ENCODE data around the gene ACTL9.

GRCh38 chr19:8696993-8697392 is 1.6 kb downstream of the ACTL9 start:
- no peak for TF ChIP-seq POLR2A (IDR thresholded peaks at IDR 0.05; ENCODE audit: low read depth, low read length)
- TF ChIP-seq, protein P1, sequence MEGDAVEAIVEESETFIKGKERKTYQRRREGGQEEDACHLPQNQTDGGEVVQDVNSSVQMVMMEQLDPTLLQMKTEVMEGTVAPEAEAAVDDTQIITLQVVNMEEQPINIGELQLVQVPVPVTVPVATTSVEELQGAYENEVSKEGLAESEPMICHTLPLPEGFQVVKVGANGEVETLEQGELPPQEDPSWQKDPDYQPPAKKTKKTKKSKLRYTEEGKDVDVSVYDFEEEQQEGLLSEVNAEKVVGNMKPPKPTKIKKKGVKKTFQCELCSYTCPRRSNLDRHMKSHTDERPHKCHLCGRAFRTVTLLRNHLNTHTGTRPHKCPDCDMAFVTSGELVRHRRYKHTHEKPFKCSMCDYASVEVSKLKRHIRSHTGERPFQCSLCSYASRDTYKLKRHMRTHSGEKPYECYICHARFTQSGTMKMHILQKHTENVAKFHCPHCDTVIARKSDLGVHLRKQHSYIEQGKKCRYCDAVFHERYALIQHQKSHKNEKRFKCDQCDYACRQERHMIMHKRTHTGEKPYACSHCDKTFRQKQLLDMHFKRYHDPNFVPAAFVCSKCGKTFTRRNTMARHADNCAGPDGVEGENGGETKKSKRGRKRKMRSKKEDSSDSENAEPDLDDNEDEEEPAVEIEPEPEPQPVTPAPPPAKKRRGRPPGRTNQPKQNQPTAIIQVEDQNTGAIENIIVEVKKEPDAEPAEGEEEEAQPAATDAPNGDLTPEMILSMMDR (IDR thresholded peaks at IDR 0.05; ENCODE audit: extremely low read depth in 1 of 2, insufficient read depth in 1 of 2, low read depth in 1 of 2, low read length in 2 of 2), result no peak
- no peak for TF ChIP-seq POLR2AphosphoS5 (IDR thresholded peaks at IDR 0.05; ENCODE audit: insufficient read depth, low read depth, low read length)
- TF ChIP-seq EZH2 (IDR thresholded peaks at IDR 0.05; ENCODE audit: borderline replicate concordance, low read depth, low read length, severe bottlenecking), result no peak
- no peak for TF ChIP-seq GATA2 (IDR thresholded peaks at IDR 0.05; ENCODE audit: insufficient read depth, insufficient read length, low read depth, low read length)
